Endometrial microvascular endothelial cells (primary cell): ENCODE measurements around the gene TRIM5. TPM values are rescaled to one million over a fixed set of nuclear protein-coding genes. Genes with fewer than 3 reads are reported as not detected.
"Not testable (repeated sequence)": the region's sequence is repeated elsewhere in the genome, so short reads cannot be mapped to it uniquely, and the experiment has no call there.

Experiments used
- in situ Hi-C: cut with HindIII; loops from 2 replicates; pipeline ENCODE4 v1.10.0; 2017; ENCODE audit warnings: low sequenced_read_pairs, low pct_unique_long_range_greater_than_20kb; ENCODE audit errors: inconsistent ontology term
- total RNA-seq: library from RNA; depleted of rRNA; stranded (reverse); fragments of >200 nt; gene quantifications from one replicate; pipeline ENCODE4 v1.2.3, GENCODE V29; 2015; ENCODE audit errors: inconsistent ontology term

Gene TRIM5
- 55.4 TPM for total RNA-seq

DNA sequence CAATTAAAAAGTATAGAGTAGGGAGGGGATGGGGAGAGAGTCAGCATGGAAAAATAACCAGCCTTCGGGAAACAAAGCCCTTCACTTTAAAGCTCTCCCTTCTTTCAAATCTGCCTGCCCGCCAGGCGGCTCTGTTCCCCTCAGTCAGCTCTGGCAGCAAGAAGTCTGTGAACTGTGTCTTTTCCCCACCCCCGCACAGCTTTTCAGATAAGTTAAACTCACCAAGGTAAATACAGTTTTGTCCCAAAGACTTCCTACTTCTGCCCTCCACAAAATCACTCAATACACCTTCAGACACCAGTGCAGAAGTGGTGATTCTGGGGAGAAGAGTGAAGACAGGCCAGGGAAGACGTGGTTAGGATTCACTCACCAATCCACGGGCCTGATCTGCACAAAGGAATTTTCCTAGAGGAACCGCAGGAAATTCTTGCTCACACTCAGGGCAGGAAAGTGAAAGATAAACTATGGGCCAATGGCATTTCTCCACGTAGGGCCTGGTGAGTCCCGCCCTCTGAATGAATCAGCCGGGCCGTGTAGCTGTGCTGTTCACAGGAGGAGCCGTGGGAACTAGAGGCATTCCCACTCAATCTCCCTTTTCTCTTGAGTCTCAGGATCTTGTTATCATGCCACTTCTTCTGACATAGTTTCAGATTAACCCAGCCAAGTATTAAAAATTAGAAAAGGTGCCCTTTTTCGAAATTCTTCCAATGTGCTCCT, at the start of gene TRIM5:
TRIM5 (minus strand) TSS at position 429 of the 717 bp plus-strand sequence. CDS start 4,897 bp downstream, outside the sequence.
- in situ Hi-C loops = no loop called here

- in situ Hi-C loops = no loop called here
Measured at GRCh38 chr11:5727691-5728090, 42.8 kb upstream of the TRIM5 start.

GRCh38 chr11:5726351-5726750, 41.5 kb upstream of the TRIM5 start:
- in situ Hi-C loops = no loop called here

DNA sequence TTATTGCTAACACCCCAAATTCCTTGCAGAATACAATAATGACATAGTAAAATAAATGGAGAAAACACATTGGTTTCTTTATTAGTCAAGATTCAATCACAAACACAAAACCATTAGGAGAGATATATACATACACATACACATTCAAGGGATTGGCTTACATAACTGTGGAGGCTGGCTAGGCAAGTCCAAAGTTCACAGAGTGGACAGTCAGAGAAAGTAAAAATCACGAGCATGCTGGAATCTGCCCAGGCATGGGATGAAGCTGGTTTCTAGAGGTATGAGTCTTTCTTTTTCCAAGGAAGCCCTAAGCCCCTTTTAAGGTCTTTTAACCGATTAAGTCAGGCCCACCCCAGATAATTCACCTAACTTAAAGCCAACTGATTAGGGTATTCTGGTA, 37.7 kb upstream of the TRIM5 start:
- in situ Hi-C loops = no loop called here

DNA sequence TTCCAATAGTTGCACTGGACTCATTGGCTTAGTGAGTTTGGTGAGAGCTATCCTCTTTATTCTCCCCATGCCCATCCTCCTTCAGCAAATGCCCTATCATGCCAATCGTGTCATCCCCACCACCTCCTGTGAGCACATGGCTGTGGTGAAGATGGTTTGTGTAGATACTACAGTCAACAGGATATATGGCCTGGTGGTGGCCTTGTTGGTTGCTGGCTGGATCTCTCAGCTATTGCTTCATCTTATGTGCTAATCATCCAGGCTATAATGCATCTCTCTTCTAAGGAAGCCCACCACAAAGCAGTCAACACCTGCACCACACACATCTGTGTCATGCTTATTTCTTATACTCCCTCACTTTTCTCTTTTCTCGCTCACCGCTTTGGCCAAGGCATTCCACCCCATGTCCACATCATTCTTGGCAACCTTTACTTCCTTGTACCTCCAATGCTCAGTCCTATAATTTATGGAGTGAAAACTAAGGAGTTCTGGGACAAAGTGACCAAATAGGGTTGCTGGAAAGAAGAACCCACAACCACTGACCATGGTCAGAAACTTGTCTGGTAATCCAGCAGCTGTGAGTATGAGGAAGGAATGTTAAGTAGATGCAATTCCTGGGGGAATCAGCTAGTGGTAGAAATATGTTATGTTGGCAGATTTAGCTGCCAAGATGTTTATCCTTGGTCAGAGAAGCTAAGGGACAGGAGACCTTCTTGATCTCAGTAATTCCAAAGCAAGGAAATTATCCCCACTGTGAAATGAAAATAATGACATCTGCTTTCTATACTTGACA, 35.0 kb upstream of the TRIM5 start:
- in situ Hi-C loops = no loop called here

GRCh38 chr11:5716518-5716917, 31.6 kb upstream of the TRIM5 start:
- in situ Hi-C loops = not testable (repeated sequence)

GRCh38 chr11:5713695-5714094, 28.8 kb upstream of the TRIM5 start:
- in situ Hi-C loops = no loop called here

DNA sequence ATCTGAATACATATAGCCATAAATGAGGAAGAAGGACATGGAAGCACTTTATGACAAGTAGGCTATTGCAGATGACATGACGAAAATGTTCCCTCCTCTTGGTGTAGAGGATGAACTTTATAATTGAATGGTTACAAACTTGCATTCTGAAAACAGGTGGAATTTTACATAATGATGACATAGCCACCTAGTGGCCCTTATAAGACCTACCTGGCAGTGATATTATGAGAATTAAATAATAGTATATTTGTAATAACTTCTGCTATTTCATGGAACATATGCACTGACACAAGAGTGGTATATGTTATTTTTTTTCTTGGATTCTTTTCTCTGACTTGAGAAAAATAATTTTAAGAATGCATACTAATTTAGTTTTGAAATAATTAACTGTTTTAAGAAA, 27.6 kb upstream of the TRIM5 start:
- in situ Hi-C loops = no loop called here

DNA sequence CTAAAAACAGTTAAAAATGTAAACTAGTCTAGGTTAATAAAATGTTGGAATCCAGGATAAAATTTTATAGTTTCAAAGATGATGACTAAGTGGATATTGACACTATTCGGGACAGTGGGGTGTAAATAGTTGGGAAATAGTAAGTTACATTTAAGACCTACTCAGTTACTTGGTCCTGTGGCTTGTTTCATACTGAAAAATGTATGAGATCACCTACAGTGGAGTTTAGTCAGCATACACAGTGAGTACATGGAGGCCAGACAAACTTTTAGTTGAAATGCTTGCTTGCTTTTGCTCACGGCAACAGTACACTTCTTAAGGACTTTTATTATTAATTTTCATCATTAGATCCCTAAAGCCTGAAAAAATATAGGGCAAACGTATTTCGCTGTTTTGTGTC, 20.8 kb upstream of the TRIM5 start:
- in situ Hi-C loops = no loop called here

GRCh38 chr11:5703741-5704536, 19.1 kb upstream of the TRIM5 start:
- in situ Hi-C loops = no loop called here

DNA sequence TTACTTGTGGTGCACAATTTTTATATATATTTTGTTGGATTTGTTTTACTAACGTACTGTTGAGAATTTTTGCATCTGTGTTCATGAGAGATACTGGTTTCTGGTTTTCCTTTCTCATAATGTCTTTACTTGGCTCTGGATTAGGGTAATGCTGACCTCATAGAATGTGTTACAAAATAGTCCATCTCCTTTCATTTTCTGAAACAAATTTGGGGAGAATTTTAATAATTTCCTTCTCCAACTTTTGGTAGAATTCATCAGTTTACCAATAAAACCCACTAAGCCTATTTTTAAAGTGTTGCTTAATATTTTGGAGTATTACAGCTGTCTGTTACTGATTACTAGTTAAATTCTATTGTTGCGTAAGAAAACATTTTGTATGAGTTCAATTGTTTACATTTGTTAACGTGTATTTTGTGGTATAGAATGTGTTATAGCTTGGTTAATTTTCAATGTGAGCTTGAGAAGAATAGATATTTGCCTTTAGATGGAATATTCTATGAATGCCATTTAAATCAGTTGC, 16.2 kb upstream of the TRIM5 start:
- in situ Hi-C loops = no loop called here

DNA sequence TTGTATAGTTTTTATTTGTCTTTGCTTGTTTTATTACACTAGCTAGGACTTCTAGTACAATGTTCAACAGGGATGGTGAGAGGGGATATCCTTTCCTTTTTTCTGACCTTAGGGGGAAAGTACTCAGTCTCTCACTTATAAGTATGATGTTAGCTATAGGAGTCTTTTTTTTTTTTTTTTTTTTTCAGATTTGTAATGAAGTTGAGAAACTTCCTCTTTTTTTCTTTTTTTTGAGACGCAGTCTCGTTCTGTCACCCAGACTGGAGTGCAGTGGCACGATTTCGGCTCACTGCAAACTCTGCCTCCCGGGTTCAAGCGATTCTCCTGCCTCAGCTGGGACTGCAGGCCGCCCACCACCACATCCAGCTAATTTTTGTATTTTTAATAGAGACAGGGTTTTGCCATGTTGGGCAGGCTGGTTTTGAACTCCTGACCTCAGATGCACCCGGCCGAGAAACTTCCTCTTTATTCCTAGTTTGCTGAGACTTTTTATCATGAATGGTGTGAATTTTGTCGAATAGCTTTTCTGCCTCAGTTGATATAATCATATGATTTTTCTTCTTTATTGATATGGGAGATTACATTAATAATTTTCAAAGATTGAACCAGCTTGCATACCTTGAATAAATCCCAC, 15.7 kb upstream of the TRIM5 start:
- in situ Hi-C loops = no loop called here

- in situ Hi-C loops = no loop called here
Measured at GRCh38 chr11:5698281-5698680, 13.4 kb upstream of the TRIM5 start.

- in situ Hi-C loops = no loop called here
Measured at GRCh38 chr11:5696210-5696609, 11.3 kb upstream of the TRIM5 start.

DNA sequence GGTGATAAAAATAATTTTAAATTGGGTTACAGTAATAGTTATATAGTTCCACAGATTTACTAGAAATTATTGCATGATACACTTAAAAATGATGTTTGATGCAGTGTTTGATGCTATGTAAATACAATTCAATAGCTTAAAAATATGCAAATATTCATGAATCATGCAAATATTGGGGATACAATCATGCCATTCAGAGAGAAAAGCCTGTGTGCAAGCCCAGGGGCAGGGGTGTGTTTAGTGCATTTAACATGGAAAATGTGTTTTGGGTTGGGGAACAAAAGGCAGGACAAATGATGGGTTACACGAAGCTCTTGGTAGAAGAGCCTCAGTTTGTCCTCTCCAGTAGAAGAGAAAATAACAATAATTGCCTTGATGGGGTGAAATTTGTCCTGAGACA, 10.7 kb upstream of the TRIM5 start:
- in situ Hi-C loops = no loop called here

- in situ Hi-C loops = no loop called here
Measured at GRCh38 chr11:5694642-5695041, 9.8 kb upstream of the TRIM5 start.

DNA sequence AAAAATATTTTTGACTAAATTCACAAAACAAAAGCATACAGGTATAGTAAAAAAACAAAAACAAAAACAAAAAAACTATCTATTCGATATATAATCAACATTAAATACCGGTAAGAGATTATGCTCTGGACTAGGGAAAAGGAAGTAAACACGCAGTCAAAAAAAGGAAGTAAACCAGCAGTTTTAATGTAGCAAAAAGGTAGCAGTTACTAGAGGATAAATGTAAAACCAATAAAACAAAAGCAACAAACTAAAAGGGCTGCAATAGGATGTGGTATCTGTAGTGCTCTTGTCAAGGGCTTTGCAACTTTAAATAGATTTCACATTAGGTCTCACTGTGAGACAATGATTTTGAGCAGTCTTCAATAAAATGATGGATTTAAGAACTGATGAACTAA, 7.1 kb upstream of the TRIM5 start:
- in situ Hi-C loops = no loop called here

- in situ Hi-C loops = not testable (repeated sequence)
Measured at GRCh38 chr11:5691238-5691963, 6.5 kb upstream of the TRIM5 start.
